CD8-positive, alpha-beta T cell (primary cell): ENCODE data around the gene GRAPL. TPM values are rescaled to one million over a fixed set of nuclear protein-coding genes. Genes with fewer than 3 reads are reported as not detected.

Experiments
- total RNA-seq, 46 experiments: library from RNA in 2 of 46; stranded (reverse) in 2 of 46; gene quantifications; one replicate each; pipeline ENCODE4 v1.2.3 and lab custom pipeline; 2021 to 2026

GRAPL gene
- total RNA-seq, 2 experiments from 2014 or later = 15.7 to 18.7 TPM

Other genes with a start within 250 kb of the GRAPL start
- not detected for gene SLC5A10, start 175.4 kb upstream of the GRAPL start, total RNA-seq
- gene FAM83G, start 122.8 kb upstream of the GRAPL start, total RNA-seq = 1 to 10 TPM; 3.5 to 4.1 TPM
- gene GRAP, start 80.6 kb upstream of the GRAPL start, total RNA-seq = 10 to 100 TPM; 15.8 to 18.3 TPM
- 10 to 100 TPM in 1 of 2 experiments, 1 to 10 TPM in 1; 9.9 to 11.8 TPM for gene EPN2, start 109.8 kb downstream of the GRAPL start, total RNA-seq
- under 1 TPM; 0.72 to 0.92 TPM for gene B9D1, start 235.1 kb downstream of the GRAPL start, total RNA-seq